Loucy (cell line): Measurements from ENCODE around the gene EXTL1.

Source experiments
- H2AFZ ChIP-seq: fragments of 200-600 bp; sonication (generic); 2 replicates; pipeline ENCODE4 v1.6.0; 2016; ENCODE audit warnings: antibody characterized with exemption, mild to moderate bottlenecking, low read length, moderate library complexity
- H3F3A ChIP-seq: fragments of 200-600 bp; 2 replicates; pipeline ENCODE4 v1.6.0; 2016; ENCODE audit warnings: antibody characterized with exemption, low read depth, mild to moderate bottlenecking
- H3K27me3 ChIP-seq: fragments of 200-600 bp; sonication (generic); 2 replicates; pipeline ENCODE4 v1.6.1; 2014; ENCODE audit warnings: low read length, mild to moderate bottlenecking; ENCODE audit not compliant: insufficient read depth, poor library complexity, severe bottlenecking
- H3K36me3 ChIP-seq: fragments of 200-600 bp; sonication (generic); 2 replicates; pipeline ENCODE4 v1.6.1; 2016; ENCODE audit warnings: low read length; ENCODE audit not compliant: insufficient read depth
- H3K4me1 ChIP-seq: fragments of 200-600 bp; sonication (generic); 2 replicates; pipeline ENCODE4 v1.5.1; 2014; ENCODE audit warnings: low read length, mild to moderate bottlenecking; ENCODE audit not compliant: insufficient read depth, poor library complexity, severe bottlenecking
- H3K4me2 ChIP-seq: fragments of 200-600 bp; sonication (generic); 2 replicates; pipeline ENCODE4 v1.6.0; 2014; ENCODE audit warnings: antibody characterized with exemption, low read length, low read depth, mild to moderate bottlenecking; ENCODE audit not compliant: poor library complexity, severe bottlenecking
- H3K4me3 ChIP-seq: fragments of 200-600 bp; sonication (generic); 2 replicates; pipeline ENCODE4 v1.5.1; 2014; ENCODE audit warnings: low read length, mild to moderate bottlenecking, mixed read lengths; ENCODE audit not compliant: poor library complexity, severe bottlenecking
- H3K79me2 ChIP-seq: fragments of 200-600 bp; sonication (generic); 2 replicates; pipeline ENCODE4 v1.6.1; 2014; ENCODE audit warnings: low read length; ENCODE audit not compliant: insufficient read depth
- H3K9ac ChIP-seq: fragments of 200-600 bp; sonication (generic); 2 replicates; pipeline ENCODE4 v1.6.0; 2014; ENCODE audit warnings: mild to moderate bottlenecking, low read depth, low read length, moderate library complexity; ENCODE audit not compliant: poor library complexity, severe bottlenecking
- H3K9me2 ChIP-seq: fragments of 200-600 bp; sonication (generic); replicated peaks from 2 replicates; pipeline ENCODE4 v1.6.1; 2016; ENCODE audit warnings: low read depth, low read length, mixed read lengths
- H3K9me3 ChIP-seq: fragments of 200-600 bp; sonication (generic); 2 replicates; pipeline ENCODE4 v1.6.1; 2014; ENCODE audit warnings: mild to moderate bottlenecking, antibody characterized with exemption, low read length, low read depth; ENCODE audit not compliant: insufficient read depth
- H4K20me1 ChIP-seq: fragments of 200-600 bp; sonication (generic); 2 replicates; pipeline ENCODE4 v1.6.0; 2014; ENCODE audit warnings: antibody characterized with exemption, low read length, mild to moderate bottlenecking; ENCODE audit not compliant: insufficient read depth, poor library complexity, severe bottlenecking
- CTCF ChIP-seq: fragments of 200-600 bp; sonication (generic); conservative IDR thresholded peaks from 2 replicates; pipeline ENCODE4 v1.5.1; 2014; ENCODE audit warnings: mild to moderate bottlenecking, antibody characterized with exemption, low read length
- EZH2phosphoT487 ChIP-seq: fragments of 200-600 bp; IDR thresholded peaks from 2 replicates; pipeline ENCODE4 v1.6.1; 2018; ENCODE audit warnings: antibody characterized with exemption, mild to moderate bottlenecking, moderate library complexity, borderline replicate concordance

EXTL1 gene

GRCh38 chr1:26005434-26006105 lies 16.0 kb upstream of the EXTL1 start:
- H3K4me2 ChIP-seq, result no peak overlapping the region
- no peaks in the 10 kb centered on the region for H3F3A ChIP-seq
- H2AFZ ChIP-seq, result no peak overlapping the region
- H3K36me3 ChIP-seq, result no peaks in the 10 kb centered on the region
- TF ChIP-seq CTCF (no peak), EZH2phosphoT487 (no peak)
- no peaks in the 10 kb centered on the region for H3K27me3 ChIP-seq
- no peaks in the 10 kb centered on the region for H3K79me2 ChIP-seq
- H3K9ac ChIP-seq, result no peak overlapping the region
- H3K9me3 ChIP-seq, result no peaks in the 10 kb centered on the region
- no peak overlapping the region for H3K4me3 ChIP-seq
- peaks cover 3% of the 10 kb centered on the region for H3K4me1 ChIP-seq
- no peaks in the 10 kb centered on the region for H4K20me1 ChIP-seq
- no peaks in the 10 kb centered on the region for H3K9me2 ChIP-seq

GRCh38 chr1:26006710-26007109 lies 14.9 kb upstream of the EXTL1 start:
- H3K9me3 ChIP-seq, result no peaks in the 10 kb centered on the region
- H3K9ac ChIP-seq, result no peak overlapping the region
- H3K27me3 ChIP-seq, result no peaks in the 10 kb centered on the region
- H3F3A ChIP-seq, result no peaks in the 10 kb centered on the region
- H3K9me2 ChIP-seq, result no peaks in the 10 kb centered on the region
- H3K4me2 ChIP-seq, result no peak overlapping the region
- H3K4me1 ChIP-seq, result peaks cover 3% of the 10 kb centered on the region
- no peaks in the 10 kb centered on the region for H4K20me1 ChIP-seq
- no peaks in the 10 kb centered on the region for H3K36me3 ChIP-seq
- H3K4me3 ChIP-seq, result no peak overlapping the region
- no peaks in the 10 kb centered on the region for H3K79me2 ChIP-seq
- no peak overlapping the region for H2AFZ ChIP-seq
- TF ChIP-seq EZH2phosphoT487, result no peak
- TF ChIP-seq CTCF, result no peak

GRCh38 chr1:26009796-26010447 lies 11.7 kb upstream of the EXTL1 start:
- Histone ChIP-seq H3K4me2 (no peak overlapping the region), H3K4me3 (no peak overlapping the region), H3K27me3 (no peaks in the 10 kb centered on the region), H2AFZ (no peak overlapping the region; the same call in 1 of the 2 replicates), H3K9me3 (no peaks in the 10 kb centered on the region), H3K79me2 (no peaks in the 10 kb centered on the region), H3K9me2 (no peaks in the 10 kb centered on the region), H3K4me1 (peaks cover 3% of the 10 kb centered on the region), H3K9ac (no peak overlapping the region), H3F3A (no peaks in the 10 kb centered on the region), H4K20me1 (no peaks in the 10 kb centered on the region), H3K36me3 (no peaks in the 10 kb centered on the region)
- TF ChIP-seq CTCF (peak; percentile 50), EZH2phosphoT487 (no peak)
